Osteoblast (primary cell): ENCODE data around the gene OAS3. TPM values are rescaled to one million over a fixed set of nuclear protein-coding genes. Genes with fewer than 3 reads are reported as not detected.
A peak's percentile ranks its signal among the peaks of the same experiment; 100 is the strongest.

Experiments used
- DNase-seq: peaks from one replicate; pipeline ENCODE4 v3.0.0; 2011; ENCODE audit warnings: low spot score, mixed read lengths; ENCODE audit not compliant: insufficient read length; ENCODE audit errors: missing footprints
- H2AFZ ChIP-seq: 2 replicates; pipeline ENCODE4 v1.6.0; 2011; ENCODE audit warnings: mild to moderate bottlenecking, low read length
- H3K27ac ChIP-seq: 2 replicates; pipeline ENCODE4 v1.5.1; 2011; ENCODE audit warnings: mild to moderate bottlenecking, low read depth, low read length, moderate library complexity
- H3K27me3 ChIP-seq: 2 replicates; pipeline ENCODE4 v1.6.0; 2012; ENCODE audit warnings: mild to moderate bottlenecking, control low read depth, inconsistent platforms, low read length, moderate library complexity; ENCODE audit not compliant: insufficient read depth
- H3K36me3 ChIP-seq: 2 replicates; pipeline ENCODE4 v1.5.1; 2011; ENCODE audit warnings: mild to moderate bottlenecking, low read length, control low read depth, moderate library complexity; ENCODE audit not compliant: insufficient read depth
- H3K4me1 ChIP-seq: 2 replicates; pipeline ENCODE4 v1.5.1; 2011; ENCODE audit warnings: mild to moderate bottlenecking, low read length, control low read depth, moderate library complexity; ENCODE audit not compliant: insufficient read depth
- H3K4me2 ChIP-seq: 2 replicates; pipeline ENCODE4 v1.6.0; 2011; ENCODE audit warnings: mild to moderate bottlenecking, low read length; ENCODE audit not compliant: insufficient read depth
- H3K4me3 ChIP-seq: fragments of 200-600 bp; sonication (generic); 3 replicates; pipeline ENCODE4 v1.5.1; 2012; ENCODE audit warnings: mild to moderate bottlenecking, low read length, inconsistent platforms; ENCODE audit not compliant: insufficient read depth
- H3K79me2 ChIP-seq: 2 replicates; pipeline ENCODE4 v1.6.0; 2012; ENCODE audit warnings: mild to moderate bottlenecking, low read length, control low read depth, inconsistent platforms; ENCODE audit not compliant: insufficient read depth
- H3K9me3 ChIP-seq: 2 replicates; pipeline ENCODE4 v1.5.1; 2011; ENCODE audit warnings: low read depth, low read length, control low read depth
- H4K20me1 ChIP-seq: 2 replicates; pipeline ENCODE4 v1.6.0; 2012; ENCODE audit warnings: mild to moderate bottlenecking, low read length, control low read depth; ENCODE audit not compliant: insufficient read depth
- CTCF ChIP-seq: IDR thresholded peaks from 2 replicates; pipeline ENCODE4 v1.5.1; 2011; ENCODE audit warnings: mild to moderate bottlenecking, low read depth, low read length, moderate library complexity; ENCODE audit errors: extremely low read depth
- total RNA-seq: library from RNA; depleted of rRNA; stranded (reverse); fragments of >200 nt; gene quantifications from 2 replicates; pipeline ENCODE4 v1.2.3, GENCODE V29; 2012

The OAS3 gene
- total RNA-seq, 1 donor = 6.9 TPM

DNA sequence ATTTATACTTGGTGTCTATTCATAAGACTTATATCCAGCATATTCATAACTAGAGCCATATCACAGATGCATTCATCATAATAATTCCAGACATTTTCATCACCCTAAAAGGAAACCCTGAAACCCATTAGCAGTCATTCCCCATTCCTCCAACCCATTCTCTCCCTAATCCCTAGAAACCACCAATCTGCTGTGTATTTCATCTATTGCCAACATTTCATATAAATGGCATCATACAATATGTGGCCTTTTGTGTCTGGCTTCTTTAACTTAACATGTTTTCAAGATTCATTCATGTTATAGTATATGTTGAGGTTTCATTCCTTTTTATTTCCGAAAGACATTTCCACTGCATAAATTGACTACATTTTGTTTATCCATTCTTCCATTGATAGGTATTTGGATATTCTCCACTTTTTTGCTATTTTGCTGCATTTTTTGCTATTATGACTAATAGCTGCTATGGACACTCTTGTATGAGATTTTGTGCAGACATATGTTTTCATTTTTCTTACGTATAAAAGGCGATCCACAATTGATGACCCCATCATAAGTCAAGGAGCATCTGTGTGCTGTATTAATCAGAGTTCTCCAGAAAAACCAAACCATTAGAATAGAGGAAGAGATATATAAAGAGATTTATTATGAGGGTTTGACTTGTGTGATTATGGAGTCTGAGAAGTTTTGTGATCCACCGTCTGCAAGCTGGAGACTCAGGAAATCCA lies 34.9 kb downstream of the OAS3 start:
- no peaks in the 10 kb centered on the region for H4K20me1 ChIP-seq
- H3K27me3 ChIP-seq = no peaks in the 10 kb centered on the region
- H3K36me3 ChIP-seq = no peaks in the 10 kb centered on the region
- no peak overlapping the region for H3K27ac ChIP-seq
- no peak overlapping the region for H3K4me2 ChIP-seq
- no peak for DNase-seq
- no peak overlapping the region for H3K4me3 ChIP-seq
- no peak for TF ChIP-seq CTCF
- no peaks in the 10 kb centered on the region for H3K79me2 ChIP-seq
- no peaks in the 10 kb centered on the region for H3K9me3 ChIP-seq
- H2AFZ ChIP-seq = peak overlapping the region; percentile 44
- peaks cover 6% of the 10 kb centered on the region for H3K4me1 ChIP-seq

DNA sequence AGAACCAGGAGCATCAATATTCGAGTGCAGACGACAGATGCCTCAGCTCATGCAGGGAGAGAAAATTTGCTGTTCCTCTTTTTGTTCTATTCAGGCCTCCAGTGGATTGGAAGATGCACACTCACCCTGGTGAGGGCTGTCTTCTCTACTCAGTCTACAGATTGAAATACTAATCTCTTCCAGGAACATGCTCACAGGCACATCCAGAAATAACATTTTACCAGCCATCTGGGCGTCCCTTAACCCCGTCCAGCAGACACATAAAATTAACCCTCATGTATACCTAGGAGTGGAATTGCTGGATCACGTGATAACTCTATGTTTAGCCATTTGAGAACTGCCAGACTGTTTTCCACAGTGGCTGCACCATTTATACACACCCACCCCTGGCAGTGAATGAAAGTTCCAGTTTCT lies 35.6 kb downstream of the OAS3 start:
- Histone ChIP-seq H3K4me2 (no peak overlapping the region), H3K79me2 (no peaks in the 10 kb centered on the region), H3K9me3 (no peaks in the 10 kb centered on the region), H3K4me1 (peaks cover 6% of the 10 kb centered on the region), H4K20me1 (no peaks in the 10 kb centered on the region), H3K27me3 (no peaks in the 10 kb centered on the region), H3K4me3 (no peak overlapping the region), H3K27ac (no peak overlapping the region), H3K36me3 (no peaks in the 10 kb centered on the region), H2AFZ (peak overlapping the region; percentile 44)
- no peak for DNase-seq
- no peak for TF ChIP-seq CTCF

DNA sequence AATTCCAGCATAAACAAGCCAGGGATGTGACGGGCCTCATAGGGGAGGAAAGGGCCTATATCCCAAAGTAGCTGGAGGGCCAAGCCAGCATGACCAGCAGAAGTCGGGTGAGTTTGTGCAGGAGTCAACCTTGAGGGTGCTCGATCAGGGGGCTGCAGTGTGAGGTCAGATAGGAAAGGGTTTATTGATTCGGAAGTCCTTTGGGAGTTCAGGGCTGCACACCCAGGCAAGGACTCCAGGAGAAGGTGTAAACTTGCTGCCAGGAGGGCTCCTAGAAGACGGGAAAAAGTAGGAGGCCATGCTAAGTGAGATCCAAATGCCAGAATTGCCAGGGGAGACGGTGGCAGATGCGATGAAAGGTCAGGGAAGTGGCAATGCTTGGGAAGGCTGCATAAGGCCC lies 36.6 kb downstream of the OAS3 start:
- H4K20me1 ChIP-seq = no peaks in the 10 kb centered on the region
- H2AFZ ChIP-seq = no peak overlapping the region
- DNase-seq = no peak
- no peaks in the 10 kb centered on the region for H3K36me3 ChIP-seq
- no peaks in the 10 kb centered on the region for H3K79me2 ChIP-seq
- H3K27ac ChIP-seq = no peak overlapping the region
- no peaks in the 10 kb centered on the region for H3K9me3 ChIP-seq
- H3K4me2 ChIP-seq = no peak overlapping the region
- H3K27me3 ChIP-seq = no peaks in the 10 kb centered on the region
- peaks cover 6% of the 10 kb centered on the region for H3K4me1 ChIP-seq
- H3K4me3 ChIP-seq = no peak overlapping the region
- no peak for TF ChIP-seq CTCF

GRCh38 chr12:112977139-112977538 lies 38.9 kb downstream of the OAS3 start:
- no peak for TF ChIP-seq CTCF
- Histone ChIP-seq H3K4me3 (no peak overlapping the region), H3K4me2 (no peak overlapping the region), H3K9me3 (no peaks in the 10 kb centered on the region), H3K27me3 (no peaks in the 10 kb centered on the region), H2AFZ (no peak overlapping the region), H4K20me1 (no peaks in the 10 kb centered on the region), H3K36me3 (no peaks in the 10 kb centered on the region), H3K27ac (no peak overlapping the region), H3K79me2 (no peaks in the 10 kb centered on the region), H3K4me1 (peaks cover 6% of the 10 kb centered on the region)
- no peak for DNase-seq
